ENCODE results near the gene MOSMO. TPM values are rescaled to one million over a fixed set of nuclear protein-coding genes. Genes with fewer than 3 reads are reported as not detected.
"Not testable (repeated sequence)": the region's sequence is repeated elsewhere in the genome, so short reads cannot be mapped to it uniquely, and the experiment has no call there.

The MOSMO gene
- total and polyA plus RNA-seq, 2 donors (not counting 1 experiment from before 2014, with no cell fraction given): 13.0 to 20.2 TPM

DNA sequence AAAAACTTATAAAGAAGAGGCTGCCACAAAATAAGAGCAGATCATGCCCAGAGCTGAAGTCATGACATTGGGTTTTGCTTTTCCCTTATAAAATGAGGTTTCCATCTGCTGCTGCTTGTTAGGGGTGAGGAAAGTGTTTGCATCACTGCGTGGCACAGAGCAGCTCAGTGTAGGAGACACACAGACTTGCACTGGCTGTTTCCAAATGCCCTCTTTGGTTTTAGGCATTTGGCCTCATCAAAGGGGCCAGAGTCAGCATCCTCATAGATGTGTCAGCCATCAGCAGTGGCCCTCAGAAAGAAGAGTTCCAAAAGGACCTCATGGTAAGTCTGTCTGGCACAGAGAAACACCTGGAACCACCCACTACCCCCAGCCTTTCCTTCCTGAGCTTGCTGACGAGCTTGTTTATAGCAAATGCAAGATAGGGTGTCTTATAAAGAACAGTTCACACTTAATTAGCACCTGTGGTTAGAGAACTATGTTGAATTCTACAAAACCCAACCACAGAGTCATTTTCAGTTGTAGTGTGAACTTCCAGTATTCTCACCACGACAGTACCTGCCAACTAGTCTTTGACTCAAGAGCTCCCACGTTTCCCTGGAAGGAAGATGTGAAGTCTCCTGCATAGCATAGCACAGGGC, 101.5 kb downstream of the MOSMO start:
- Histone ChIP-seq H3K79me2 (ENCODE audit: control insufficient read depth, insufficient read depth, low read length) (no peaks in the 10 kb centered on the region), H3K4me3 (ENCODE audit: control extremely low read depth in 1 of 5, extremely low read depth in 1 of 5, insufficient read depth in 1 of 5, low read depth in 2 of 5, low read length in 4 of 5) (no peak overlapping the region), H2AFZ (ENCODE audit: insufficient read depth, low read depth, low read length, poor library complexity, severe bottlenecking) (no peak overlapping the region), H3K27me3 (replicated peaks in 1 of 4; ENCODE audit: control extremely low read depth in 1 of 4, control insufficient read depth in 3 of 4, insufficient read depth in 4 of 4, low read length in 3 of 4) (peaks cover 0 to 7% (median 0%) of the 10 kb centered on the region in 4 experiments), H3K4me1 (ENCODE audit: control insufficient read depth in 2 of 2, insufficient read depth in 2 of 2, low read length in 2 of 2) (no peaks in the 10 kb centered on the region), H3K9me3 (ENCODE audit: control extremely low read depth in 1 of 3, control insufficient read depth in 2 of 3, insufficient read depth in 1 of 3, low read length in 2 of 3) (no peaks in the 10 kb centered on the region), H4K20me1 (ENCODE audit: control insufficient read depth, insufficient read depth, low read length, poor library complexity, severe bottlenecking) (no peaks in the 10 kb centered on the region), H3K36me3 (replicated peaks in 1 of 2; ENCODE audit: control extremely low read depth in 1 of 2, control insufficient read depth in 1 of 2, extremely low read depth in 1 of 2, insufficient read depth in 2 of 2, low read length in 1 of 2) (no peaks in the 10 kb centered on the region), H3K4me2 (replicated peaks; ENCODE audit: low read depth, low read length, poor library complexity, severe bottlenecking) (no peak overlapping the region), H3K9ac (ENCODE audit: low read length) (no peak overlapping the region), H3K27ac (ENCODE audit: low read length in 2 of 2) (no peak overlapping the region)
- no peak for ATAC-seq (ENCODE audit: low read depth)
- intact Hi-C loops (cut with micrococcal nuclease): no loop called here
- Mint-ChIP-seq H3K27ac (no peak overlapping the region), H3K4me1 (no peaks in the 10 kb centered on the region), H3K9me3 (ENCODE audit: insufficient read depth) (no peaks in the 10 kb centered on the region), H3K27me3 (peaks cover 16% of the 10 kb centered on the region), H3K4me3 (no peak overlapping the region)
- TF ChIP-seq EZH2 (IDR thresholded peaks at IDR 0.05; ENCODE audit: borderline replicate concordance, insufficient read depth, low read depth, low read length, poor library complexity, severe bottlenecking): no peak
- TF ChIP-seq, protein P1, sequence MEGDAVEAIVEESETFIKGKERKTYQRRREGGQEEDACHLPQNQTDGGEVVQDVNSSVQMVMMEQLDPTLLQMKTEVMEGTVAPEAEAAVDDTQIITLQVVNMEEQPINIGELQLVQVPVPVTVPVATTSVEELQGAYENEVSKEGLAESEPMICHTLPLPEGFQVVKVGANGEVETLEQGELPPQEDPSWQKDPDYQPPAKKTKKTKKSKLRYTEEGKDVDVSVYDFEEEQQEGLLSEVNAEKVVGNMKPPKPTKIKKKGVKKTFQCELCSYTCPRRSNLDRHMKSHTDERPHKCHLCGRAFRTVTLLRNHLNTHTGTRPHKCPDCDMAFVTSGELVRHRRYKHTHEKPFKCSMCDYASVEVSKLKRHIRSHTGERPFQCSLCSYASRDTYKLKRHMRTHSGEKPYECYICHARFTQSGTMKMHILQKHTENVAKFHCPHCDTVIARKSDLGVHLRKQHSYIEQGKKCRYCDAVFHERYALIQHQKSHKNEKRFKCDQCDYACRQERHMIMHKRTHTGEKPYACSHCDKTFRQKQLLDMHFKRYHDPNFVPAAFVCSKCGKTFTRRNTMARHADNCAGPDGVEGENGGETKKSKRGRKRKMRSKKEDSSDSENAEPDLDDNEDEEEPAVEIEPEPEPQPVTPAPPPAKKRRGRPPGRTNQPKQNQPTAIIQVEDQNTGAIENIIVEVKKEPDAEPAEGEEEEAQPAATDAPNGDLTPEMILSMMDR (IDR thresholded peaks at IDR 0.05): no peak
- ChIA-PET POLR2A (no interaction called here), CTCF (interaction anchor here (1.0 to 1.3 kb wide), 3 partner anchors 8 to 11 kb away, joined by 3 to 6 read pairs (median 5); no protein-coding TSS in a partner anchor)
- DNase-seq: no peak
- 100% methylated on average over 1 of the region's 4 CpGs for WGBS (ENCODE audit: insufficient coverage)

DNA sequence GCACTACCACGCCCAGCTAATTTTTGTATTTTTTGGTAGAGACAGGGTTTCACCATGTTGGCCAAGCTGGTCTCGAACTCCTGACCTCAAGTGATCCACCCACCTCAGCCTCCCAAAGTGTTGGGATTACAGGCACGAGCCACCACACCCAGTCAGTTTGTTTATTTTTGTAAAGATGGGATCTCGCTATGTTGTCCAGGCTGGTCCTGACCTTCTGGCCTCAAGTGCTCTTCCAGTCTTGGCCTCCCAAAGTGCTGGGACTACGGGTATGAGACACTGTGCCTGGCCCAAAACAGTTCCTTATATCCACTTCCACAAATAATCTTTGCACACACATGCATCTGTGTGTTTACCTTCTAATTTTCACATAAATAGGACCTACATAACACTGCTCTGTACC, 103.7 kb downstream of the MOSMO start:
- DNase-seq; H3K27ac ChIP-seq (ENCODE audit: low read length in 2 of 2); H3K27me3 ChIP-seq (replicated peaks in 1 of 4; ENCODE audit: control extremely low read depth in 1 of 4, control insufficient read depth in 3 of 4, insufficient read depth in 4 of 4, low read length in 3 of 4); POLR2A ChIA-PET; H2AFZ ChIP-seq (ENCODE audit: insufficient read depth, low read depth, low read length, poor library complexity, severe bottlenecking); intact Hi-C loops (cut with micrococcal nuclease); H3K9me3 Mint-ChIP-seq (ENCODE audit: insufficient read depth); H3K9ac ChIP-seq (ENCODE audit: low read length); H3K27ac Mint-ChIP-seq; H3K36me3 ChIP-seq (replicated peaks in 1 of 2; ENCODE audit: control extremely low read depth in 1 of 2, control insufficient read depth in 1 of 2, extremely low read depth in 1 of 2, insufficient read depth in 2 of 2, low read length in 1 of 2); H3K4me1 ChIP-seq (ENCODE audit: control insufficient read depth in 2 of 2, insufficient read depth in 2 of 2, low read length in 2 of 2); H3K4me3 Mint-ChIP-seq; H3K4me1 Mint-ChIP-seq; H3K79me2 ChIP-seq (ENCODE audit: control insufficient read depth, insufficient read depth, low read length); H3K9me3 ChIP-seq (ENCODE audit: control extremely low read depth in 1 of 3, control insufficient read depth in 2 of 3, insufficient read depth in 1 of 3, low read length in 2 of 3); H3K4me2 ChIP-seq (replicated peaks; ENCODE audit: low read depth, low read length, poor library complexity, severe bottlenecking); H3K4me3 ChIP-seq (ENCODE audit: control extremely low read depth in 1 of 5, extremely low read depth in 1 of 5, insufficient read depth in 1 of 5, low read depth in 2 of 5, low read length in 4 of 5); H4K20me1 ChIP-seq (ENCODE audit: control insufficient read depth, insufficient read depth, low read length, poor library complexity, severe bottlenecking); ATAC-seq (ENCODE audit: low read depth): not testable (repeated sequence)
- CTCF ChIA-PET: interaction anchor here (1.1 kb wide), 1 partner anchor 13 kb away, joined by 6 read pairs; no protein-coding TSS in a partner anchor
- peaks cover 12% of the 10 kb centered on the region for H3K27me3 Mint-ChIP-seq
- WGBS (ENCODE audit: insufficient coverage): 73% methylated on average over 3 of the region's 5 CpGs
